Hair follicle dermal papilla cell (primary cell): ENCODE measurements around the gene SCN3A. TPM values are rescaled to one million over a fixed set of nuclear protein-coding genes. Genes with fewer than 3 reads are reported as not detected.

ENCODE experiments used
- total RNA-seq: library from RNA; depleted of rRNA; stranded (reverse); fragments of >200 nt; gene quantifications from 2 replicates; pipeline ENCODE4 v1.2.3, GENCODE V29; 2012

The SCN3A gene
- not detected in 2 replicates for total RNA-seq

GRCh38 chr2:165203689-165204559 lies at the start of gene SCN3A:
Gene SCN3A, minus strand, starts transcription at chr2:165204050. Its CDS starts 27,656 bp downstream, at chr2:165176394.

GRCh38 chr2:165239230-165239629 lies 35.4 kb upstream of the SCN3A start, which contains the start of gene SCN2A:
Gene SCN2A, plus strand, starts transcription at chr2:165239414. Its CDS starts 56,410 bp downstream, at chr2:165295824.

Other genes starting within 250 kb of the SCN3A start
- 0.12 and 0.32 TPM in 2 replicates for gene SLC38A11, start 248.5 kb downstream of the SCN3A start, total RNA-seq
- gene SCN2A, start 35.4 kb upstream of the SCN3A start, total RNA-seq = 0.36 and 0.97 TPM in 2 replicates